Effector CD4-positive, alpha-beta T cell (primary cell): Measurements from ENCODE around the gene GNAI1.

Source experiments
- DNase-seq: peaks from one replicate; pipeline ENCODE4 v3.0.0-alpha.2; 2020
- total RNA-seq: gene quantifications from one replicate; lab custom pipeline; 2026; lab: John Stamatoyannopoulos, UW

The GNAI1 gene
- 0.75 reads per million for total RNA-seq

DNA sequence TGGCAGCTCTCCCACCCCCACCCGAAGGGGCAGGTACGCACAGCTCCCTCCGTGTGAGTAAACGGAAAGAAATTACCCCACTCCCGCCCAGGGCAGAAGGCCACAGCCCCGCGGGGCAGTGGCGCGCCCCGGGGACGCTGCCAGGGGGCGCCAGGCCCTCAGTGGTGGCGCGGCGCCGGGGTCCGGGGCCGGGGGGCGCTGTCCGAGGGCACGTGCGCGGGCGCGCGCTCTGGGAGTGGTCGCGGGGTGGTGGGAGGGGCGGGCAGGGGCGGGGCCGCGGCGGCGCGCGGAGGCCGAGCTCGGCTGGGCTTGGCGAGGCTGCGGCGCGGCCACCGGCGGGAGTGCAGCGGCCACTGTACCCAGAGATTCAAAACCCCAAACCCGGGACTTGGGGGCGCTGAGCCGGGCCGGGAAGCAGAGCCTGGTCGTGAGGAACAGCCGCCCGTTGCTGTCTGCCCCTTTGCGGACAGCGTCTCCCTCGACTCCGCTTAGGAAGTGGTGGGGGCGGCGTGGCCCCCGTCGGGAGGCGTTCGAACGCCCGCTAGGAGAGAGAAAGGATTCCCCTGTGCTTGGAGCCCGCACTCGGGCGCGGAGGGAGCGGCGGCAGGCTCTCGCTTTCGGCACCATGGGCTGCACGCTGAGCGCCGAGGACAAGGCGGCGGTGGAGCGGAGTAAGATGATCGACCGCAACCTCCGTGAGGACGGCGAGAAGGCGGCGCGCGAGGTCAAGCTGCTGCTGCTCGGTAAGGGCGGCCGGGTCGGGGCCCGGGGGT lies at the start of gene GNAI1:
GNAI1 (plus strand) TSS at position 296 of the 773 bp plus-strand sequence; CDS start at position 626, 330 bp downstream.
- DNase-seq: no peak

DNA sequence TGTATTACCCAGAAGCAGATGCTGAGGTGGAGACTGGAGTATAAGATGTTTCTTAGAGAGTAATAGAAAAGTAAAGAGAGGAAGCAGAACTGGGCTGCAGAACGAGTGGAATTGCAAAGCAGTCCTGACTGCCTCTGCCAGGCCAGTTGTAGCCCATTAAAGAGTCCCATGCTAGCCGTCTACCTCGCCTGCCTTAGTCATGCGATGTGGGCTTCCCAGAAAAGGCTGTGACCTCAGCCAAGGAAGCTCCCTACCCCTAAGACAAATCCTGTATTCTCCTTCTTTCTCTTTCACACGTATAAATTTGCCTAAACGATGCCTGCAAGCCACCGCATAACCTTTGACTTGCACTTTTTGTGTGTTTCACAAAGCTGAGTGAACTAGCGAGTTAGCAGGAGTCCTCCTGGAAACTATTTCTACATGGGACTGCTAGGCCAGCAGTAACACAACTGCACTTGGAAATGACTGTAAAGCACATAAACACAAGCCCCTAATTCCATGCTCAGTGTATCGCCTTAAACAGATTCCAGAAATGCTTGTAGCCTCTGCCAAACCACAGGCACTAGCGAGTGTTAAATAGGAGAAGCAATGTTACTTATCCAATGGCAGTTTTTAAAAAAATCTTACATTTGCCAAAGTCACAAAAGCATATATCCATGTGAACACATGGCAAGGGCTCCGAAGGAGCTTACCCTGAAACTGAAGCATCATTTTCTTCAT lies 47.4 kb upstream of the GNAI1 start:
- no peak for DNase-seq

DNA sequence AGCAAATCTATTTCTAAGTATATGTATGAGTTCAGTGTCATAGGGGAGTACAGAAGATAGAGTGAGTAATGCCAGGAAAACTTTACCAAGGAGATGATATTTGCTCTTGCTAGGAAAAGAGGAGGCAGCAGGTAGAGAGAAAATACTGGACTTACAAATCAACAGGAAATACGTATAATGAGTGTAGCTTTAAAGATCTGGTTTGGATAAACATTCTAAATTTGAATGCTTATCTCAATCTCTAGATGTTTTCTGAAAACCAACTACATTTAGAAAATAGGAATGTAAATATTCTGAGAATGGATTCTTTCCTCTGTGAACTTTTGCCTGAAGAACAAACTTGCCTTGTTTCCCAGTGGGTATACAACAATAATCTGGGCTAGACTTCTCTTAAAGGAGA lies 46.9 kb upstream of the GNAI1 start:
- no peak for DNase-seq

- DNase-seq: no peak
Measured at GRCh38 chr7:80088705-80089104, 45.9 kb upstream of the GNAI1 start.

- DNase-seq: no peak
Measured at GRCh38 chr7:80089366-80089765, 45.3 kb upstream of the GNAI1 start.

- no peak for DNase-seq
Measured at GRCh38 chr7:80093349-80093748, 41.3 kb upstream of the GNAI1 start.

DNA sequence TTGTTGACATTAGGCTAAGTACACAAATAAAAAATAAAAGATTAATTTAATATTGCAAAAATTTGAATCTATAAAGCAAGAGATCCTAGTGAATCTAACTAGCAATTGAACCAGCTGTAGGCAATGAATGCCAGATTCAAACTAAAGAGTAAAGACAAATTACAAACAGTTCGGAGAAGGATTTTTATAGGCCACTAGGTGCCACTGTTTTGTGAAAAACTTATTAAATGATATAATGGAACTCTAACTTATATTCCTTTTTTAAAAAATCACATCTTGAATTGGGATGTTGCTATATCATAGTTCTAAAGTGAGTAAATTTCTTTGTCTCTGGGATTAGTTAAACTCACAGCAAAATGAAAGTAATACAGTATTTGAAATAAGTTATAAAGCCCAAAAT lies 39.1 kb upstream of the GNAI1 start:
- DNase-seq: no peak

DNA sequence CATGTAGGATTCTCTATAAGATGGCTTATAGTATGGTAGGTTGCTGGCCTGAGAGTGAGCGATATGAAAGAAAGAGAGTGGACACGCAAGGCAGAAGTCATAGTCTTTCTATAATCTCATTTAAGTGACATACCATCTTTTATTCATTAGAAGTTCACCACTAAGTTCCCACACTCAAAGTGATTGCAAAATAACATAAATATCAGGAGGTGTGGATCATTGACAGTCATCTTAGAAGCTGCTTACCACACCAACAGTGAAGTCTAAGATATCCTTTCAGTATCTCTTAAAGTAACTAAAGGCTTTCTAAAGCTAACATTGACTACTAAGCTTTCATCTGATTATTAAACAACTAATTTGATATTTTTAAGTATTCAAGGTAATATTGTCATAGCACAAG lies 36.9 kb upstream of the GNAI1 start:
- DNase-seq: no peak

- DNase-seq: no peak
Measured at GRCh38 chr7:80098795-80099194, 35.8 kb upstream of the GNAI1 start.

- no peak for DNase-seq
Measured at GRCh38 chr7:80100254-80100653, 34.4 kb upstream of the GNAI1 start.

DNA sequence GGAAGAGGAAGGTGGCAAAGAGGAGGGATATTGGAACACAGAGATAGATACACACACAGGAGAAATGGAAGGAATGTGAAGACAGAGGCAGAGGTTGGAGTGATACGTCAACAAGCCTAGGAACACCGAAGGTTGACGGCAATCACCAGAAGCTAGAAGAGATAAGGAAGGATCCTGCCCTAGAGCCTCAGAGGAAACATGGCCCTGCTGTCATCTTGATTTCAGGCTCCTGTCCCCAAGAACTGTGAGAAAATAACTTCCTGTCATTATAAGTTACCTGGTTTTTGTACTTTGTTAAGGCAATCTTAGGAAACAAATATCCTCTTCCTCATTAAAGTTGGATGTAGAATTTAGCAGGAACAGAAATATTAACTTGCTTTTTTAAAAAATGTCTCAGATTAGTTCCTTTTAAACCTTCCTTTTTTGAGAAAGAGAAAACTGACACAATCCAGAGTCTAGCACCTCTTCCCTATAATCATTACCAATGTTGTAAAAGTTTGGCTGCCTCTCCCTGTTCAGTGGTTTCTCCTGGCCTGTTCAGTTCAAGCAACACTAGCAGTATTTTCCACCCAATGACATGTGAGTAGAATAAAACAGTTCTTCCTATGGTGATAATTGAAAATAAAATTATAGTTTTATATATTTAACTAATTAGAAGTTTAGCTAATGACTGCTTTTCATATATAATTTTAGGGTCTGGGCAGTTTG lies 28.8 kb upstream of the GNAI1 start:
- no peak for DNase-seq

- no peak for DNase-seq
Measured at GRCh38 chr7:80106498-80107113, 28.0 kb upstream of the GNAI1 start.

DNA sequence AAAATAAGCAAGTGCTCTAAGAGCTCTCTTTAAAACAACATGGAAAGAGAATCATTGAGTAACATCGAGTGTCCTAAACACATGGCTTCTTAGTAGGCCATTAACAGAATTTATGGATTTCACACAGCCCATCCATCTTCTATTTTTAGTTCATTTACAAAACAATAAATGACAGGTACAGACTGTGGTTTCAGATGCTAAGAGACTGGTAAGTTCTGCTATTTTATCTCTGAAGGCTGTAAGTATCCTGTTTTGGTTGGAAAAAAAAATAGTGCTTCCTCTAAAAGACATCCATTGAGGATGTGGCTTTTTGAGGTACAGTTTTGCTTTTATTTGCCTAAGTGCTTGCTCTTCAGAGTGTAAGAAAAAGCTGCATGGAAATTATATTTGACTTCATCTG lies 27.4 kb upstream of the GNAI1 start:
- DNase-seq: no peak

GRCh38 chr7:80110376-80110775 lies 24.3 kb upstream of the GNAI1 start:
- DNase-seq: no peak

DNA sequence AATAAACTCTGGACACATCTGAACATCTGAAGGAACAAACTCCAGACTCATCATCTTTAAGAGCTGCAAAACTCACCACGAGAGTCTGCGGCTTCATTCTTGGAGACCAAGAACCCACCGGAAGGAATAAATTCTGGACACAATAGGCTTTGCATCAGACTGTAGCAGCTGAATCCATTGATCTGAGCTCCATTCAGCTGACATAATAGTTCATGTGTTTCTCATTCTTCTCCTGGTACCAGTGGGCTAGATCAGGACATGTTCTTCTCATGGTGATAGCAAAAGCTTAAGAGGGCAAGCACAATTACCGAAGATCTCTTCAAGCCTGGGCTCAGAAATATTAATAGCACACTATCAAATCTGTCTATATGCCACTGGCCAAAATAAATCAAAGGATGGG lies 20.5 kb upstream of the GNAI1 start:
- DNase-seq: no peak

DNA sequence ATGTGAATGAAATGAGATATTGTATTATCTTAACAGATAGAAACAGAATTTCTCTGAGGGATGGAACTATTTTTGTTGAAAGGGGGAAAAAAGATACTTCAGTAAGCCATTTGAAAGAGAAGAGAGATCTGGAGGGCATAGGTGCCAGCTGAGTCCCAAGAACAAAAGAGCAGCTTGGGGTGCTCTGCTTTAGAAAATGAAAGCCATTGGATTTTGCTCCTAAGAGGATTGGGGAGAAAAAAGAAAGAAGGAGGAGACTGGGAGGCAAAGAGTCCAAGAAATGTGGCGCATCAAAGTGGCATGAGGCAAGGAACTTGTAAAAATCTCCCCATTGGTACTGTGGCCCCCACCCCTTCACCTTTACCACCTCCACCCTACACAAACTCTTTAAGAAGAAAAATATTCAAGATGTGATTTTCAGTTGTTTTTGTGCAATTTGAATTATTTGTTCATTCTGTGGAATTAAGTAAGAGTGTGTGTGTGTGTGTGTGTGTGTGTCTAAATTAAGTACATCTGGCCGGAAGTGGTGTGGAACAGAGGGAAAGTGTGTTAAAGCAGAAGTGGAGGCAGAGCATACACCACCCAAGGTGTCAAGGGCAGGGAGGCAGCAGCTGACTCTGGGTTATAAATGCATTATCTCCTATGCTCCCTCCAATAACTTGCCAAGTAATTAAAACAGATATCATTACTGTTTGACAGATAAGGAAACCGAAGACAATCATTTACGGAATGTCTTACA lies 9.9 kb upstream of the GNAI1 start:
- no peak for DNase-seq

GRCh38 chr7:80127412-80128160 lies 7.0 kb upstream of the GNAI1 start:
- no peak for DNase-seq

GRCh38 chr7:80128918-80129317 lies 5.7 kb upstream of the GNAI1 start:
- DNase-seq: no peak

- no peak for DNase-seq
Measured at GRCh38 chr7:80129785-80130184, 4.8 kb upstream of the GNAI1 start.

DNA sequence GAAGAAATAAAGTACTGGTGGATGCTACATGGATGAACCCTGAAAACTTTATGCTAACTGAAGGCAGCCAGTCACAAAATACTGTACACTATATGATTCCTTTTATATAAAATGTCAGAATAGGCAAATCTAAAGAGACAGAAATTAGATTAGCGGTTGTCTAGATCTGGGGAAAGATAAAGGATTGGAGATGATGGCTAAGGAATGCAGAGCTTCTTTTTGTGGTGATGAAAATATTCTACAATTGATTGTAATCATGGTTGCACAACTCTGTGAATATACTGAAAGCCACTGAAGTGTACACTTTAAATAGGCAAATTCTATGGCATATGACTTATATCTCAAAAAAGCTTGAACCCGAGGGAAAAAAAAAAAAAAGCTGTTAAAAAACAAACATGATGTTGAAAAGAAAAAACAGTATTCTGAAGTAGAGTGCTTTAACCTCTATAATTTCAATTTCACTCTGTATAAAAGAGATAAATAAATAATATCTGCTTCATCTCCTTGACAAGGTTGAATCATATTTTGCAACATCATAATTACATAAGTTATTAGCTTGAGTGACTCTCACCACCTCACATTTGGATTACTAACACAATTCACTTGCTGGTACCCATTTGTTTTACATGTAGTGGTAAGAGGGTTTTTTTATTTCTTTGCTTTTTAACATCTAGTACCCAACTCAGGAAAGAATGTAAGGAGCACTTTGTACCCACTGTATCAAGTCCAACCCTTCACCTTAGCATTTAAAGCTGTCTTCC lies 2.8 kb upstream of the GNAI1 start:
- DNase-seq: no peak

DNA sequence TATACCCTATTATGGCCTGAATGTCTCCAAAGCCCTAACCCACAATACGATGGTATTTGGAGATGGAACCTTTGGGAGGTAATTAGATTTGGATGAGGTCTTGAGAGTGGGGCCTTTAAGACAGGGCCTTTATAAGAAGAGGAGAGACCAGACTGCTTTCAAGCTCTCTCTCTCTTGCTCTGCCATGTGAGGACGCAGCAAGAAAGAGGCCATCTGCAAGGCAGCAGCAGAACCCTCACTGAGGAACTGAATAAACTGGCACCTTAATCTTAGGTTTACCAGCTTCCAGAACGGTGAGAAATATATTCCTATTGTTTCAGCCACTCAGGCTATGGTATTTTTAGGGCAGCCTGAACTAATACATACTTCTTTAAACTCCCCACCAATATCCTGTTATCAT lies 2.0 kb upstream of the GNAI1 start:
- DNase-seq: no peak
